ENCODE measurements around the gene FHL2.
"Not testable (repeated sequence)": the region's sequence is repeated elsewhere in the genome, so short reads cannot be mapped to it uniquely, and the experiment has no call there.

FHL2 gene

GRCh38 chr2:105432044-105432399, 33.2 kb upstream of the FHL2 start:
- no peak for DNase-seq (ENCODE audit: low read depth)
- TF ChIP-seq CTCF (conservative IDR thresholded peaks at IDR 0.05; ENCODE audit: control insufficient read depth, insufficient read depth, low read depth, low read length) = no peak
- no peak overlapping the region for H3K4me3 ChIP-seq (ENCODE audit: control insufficient read depth, low read depth, low read length)

GRCh38 chr2:105431367-105432043, 32.7 kb upstream of the FHL2 start:
- peak; percentile 29 for DNase-seq (ENCODE audit: low read depth)
- H3K4me3 ChIP-seq (ENCODE audit: control insufficient read depth, low read depth, low read length) = no peak overlapping the region
- no peak for TF ChIP-seq CTCF (conservative IDR thresholded peaks at IDR 0.05; ENCODE audit: control insufficient read depth, insufficient read depth, low read depth, low read length)

- no peak for DNase-seq (ENCODE audit: low read depth)
- no peak overlapping the region for H3K4me3 ChIP-seq (ENCODE audit: control insufficient read depth, low read depth, low read length)
- no peak for TF ChIP-seq CTCF (conservative IDR thresholded peaks at IDR 0.05; ENCODE audit: control insufficient read depth, insufficient read depth, low read depth, low read length)
Measured at GRCh38 chr2:105428387-105429018, 29.7 kb upstream of the FHL2 start.

- no peak for DNase-seq (ENCODE audit: low read depth)
- H3K4me3 ChIP-seq (ENCODE audit: control insufficient read depth, low read depth, low read length) = no peak overlapping the region
- no peak for TF ChIP-seq CTCF (conservative IDR thresholded peaks at IDR 0.05; ENCODE audit: control insufficient read depth, insufficient read depth, low read depth, low read length)
Measured at GRCh38 chr2:105427485-105427884, 28.6 kb upstream of the FHL2 start.

GRCh38 chr2:105426626-105427292, 27.9 kb upstream of the FHL2 start:
- DNase-seq (ENCODE audit: low read depth) = no peak
- no peak overlapping the region for H3K4me3 ChIP-seq (ENCODE audit: control insufficient read depth, low read depth, low read length)
- TF ChIP-seq CTCF (conservative IDR thresholded peaks at IDR 0.05; ENCODE audit: control insufficient read depth, insufficient read depth, low read depth, low read length) = no peak

GRCh38 chr2:105425936-105426625, 27.2 kb upstream of the FHL2 start:
- H3K4me3 ChIP-seq (ENCODE audit: control insufficient read depth, low read depth, low read length) = no peak overlapping the region
- DNase-seq (ENCODE audit: low read depth) = no peak
- no peak for TF ChIP-seq CTCF (conservative IDR thresholded peaks at IDR 0.05; ENCODE audit: control insufficient read depth, insufficient read depth, low read depth, low read length)

GRCh38 chr2:105424836-105425235, 26.0 kb upstream of the FHL2 start:
- not testable (repeated sequence) for DNase-seq (ENCODE audit: low read depth); H3K4me3 ChIP-seq (ENCODE audit: control insufficient read depth, low read depth, low read length)
